MCF 10A (cell line): ENCODE data around the gene TNS2. TPM values are rescaled to one million over a fixed set of nuclear protein-coding genes. Genes with fewer than 3 reads are reported as not detected.

Experiments used
- BruUV-seq: library from RNA; stranded (reverse); fragments of 400-500 nt; replicated peaks from 2 replicates; lab custom pipeline; 2021; lab: Mats Ljungman, UMichigan
- CTCF ChIA-PET: fragments of 300-600 bp; sonication (Branson Sonifier 250); formaldehyde crosslinking; extraction: SDS; loops from one replicate; lab custom pipeline; 2021; ENCODE audit warnings: antibody characterized with exemption, inconsistent platforms; lab: Yijun Ruan, JAX
- POLR2A ChIA-PET: fragments of 300-600, 350-650 bp; sonication (Branson Sonifier 250); formaldehyde crosslinking; extraction: SDS; loops from one replicate; lab custom pipeline; 2020; ENCODE audit warnings: antibody characterized with exemption, inconsistent platforms; lab: Yijun Ruan, JAX
- DNase-seq: peaks from one replicate; pipeline ENCODE4 v3.0.0-alpha.2; 2018; ENCODE audit not compliant: unreplicated experiment
- H3K27ac Mint-ChIP-seq: one replicate; pipeline ENCODE4 v1.8.0; 2022; ENCODE audit warnings: mild to moderate bottlenecking, low read depth, mixed read lengths; ENCODE audit not compliant: unreplicated experiment
- H3K27me3 Mint-ChIP-seq: one replicate; pipeline ENCODE4 v1.8.0; 2022; ENCODE audit warnings: mixed read lengths; ENCODE audit not compliant: insufficient read depth, unreplicated experiment
- H3K36me3 Mint-ChIP-seq: one replicate; pipeline ENCODE4 v1.8.0; 2022; ENCODE audit warnings: mild to moderate bottlenecking, moderate library complexity, mixed read lengths; ENCODE audit not compliant: insufficient read depth, unreplicated experiment
- H3K4me1 Mint-ChIP-seq: one replicate; pipeline ENCODE4 v1.8.0; 2022; ENCODE audit warnings: mixed read lengths; ENCODE audit not compliant: insufficient read depth, unreplicated experiment
- H3K4me3 Mint-ChIP-seq: one replicate; pipeline ENCODE4 v1.8.0; 2022; ENCODE audit warnings: mild to moderate bottlenecking, moderate library complexity, mixed read lengths; ENCODE audit not compliant: unreplicated experiment
- H3K9me3 Mint-ChIP-seq: one replicate; pipeline ENCODE4 v1.8.0; 2022; ENCODE audit warnings: mixed read lengths; ENCODE audit not compliant: unreplicated experiment
- intact Hi-C: fragments of 100-400 bp; cut with micrococcal nuclease; formaldehyde crosslinking; loops from 2 replicates; pipeline ENCODE4 v1.14.1; 2022
- total RNA-seq: library from RNA; stranded (reverse); gene quantifications from 2 replicates; pipeline ENCODE4 v1.2.3, GENCODE V29; 2022
- TF ChIP-seq, protein P1 (sequence below): fragments of 200-600 bp; IDR thresholded peaks from one replicate; pipeline ENCODE4 v1.8.0; 2022; ENCODE audit warnings: antibody characterized with exemption, mild to moderate bottlenecking; ENCODE audit not compliant: unreplicated experiment

TNS2 gene
- total RNA-seq, 1 experiment from 2014 or later, result 22.3 TPM

DNA sequence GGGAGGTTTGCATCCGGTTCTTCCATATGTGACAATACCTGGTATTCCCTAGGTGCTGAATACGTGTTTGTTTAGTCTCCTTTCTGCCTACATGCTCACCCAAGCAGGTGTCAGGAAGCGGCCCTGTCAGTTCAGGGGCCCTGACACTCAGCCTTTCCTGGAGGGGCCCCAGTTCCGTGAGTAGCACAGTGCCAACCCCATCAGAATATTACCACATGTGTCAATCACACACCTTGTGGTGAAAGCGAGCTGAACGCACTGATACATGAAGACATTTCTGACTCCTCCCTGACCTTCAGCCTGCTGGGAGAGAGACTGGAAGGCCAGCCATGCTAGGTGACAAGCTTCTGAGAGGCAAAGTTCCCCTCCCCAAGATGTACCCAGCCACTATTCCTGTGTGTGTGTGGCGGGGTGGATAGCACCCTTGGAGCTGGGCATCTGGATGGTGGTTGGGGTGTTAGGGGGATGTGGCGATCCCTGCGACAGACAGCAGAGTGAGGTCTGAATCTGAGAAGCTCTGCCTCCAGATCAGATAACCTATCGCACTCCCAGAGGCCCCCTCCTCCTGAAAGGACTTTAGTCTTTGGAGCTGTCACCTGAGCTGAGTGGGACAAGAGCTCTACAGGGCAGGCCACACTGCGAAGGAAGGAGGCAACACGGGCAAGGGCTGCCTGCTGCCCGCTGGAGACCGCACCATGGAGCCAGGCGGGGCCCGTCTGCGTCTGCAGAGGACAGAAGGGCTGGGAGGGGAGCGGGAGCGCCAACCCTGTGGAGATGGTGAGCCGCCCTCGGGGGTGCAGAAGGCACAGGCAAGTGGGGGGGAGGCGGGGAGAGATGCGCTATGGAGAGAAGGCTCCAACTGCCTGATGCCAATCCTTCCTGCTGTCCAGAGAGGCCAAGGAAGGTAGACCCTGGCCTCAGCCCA lies 53.3 kb downstream of the TNS2 start, which contains the start of gene SOAT2:
Gene SOAT2, plus strand, starts transcription at position 604 of the 925 bp plus-strand sequence. Its CDS starts 92 bp downstream, at position 696.
- peaks cover 15% of the 10 kb centered on the region for H3K4me1 Mint-ChIP-seq
- no peak within 1 kb of the TSS for H3K27ac Mint-ChIP-seq
- CTCF ChIA-PET, result interaction anchor here (0.6 to 14.2 kb wide), 5 partner anchors 13 to 76 kb away, joined by 3 to 267 read pairs (median 4); no protein-coding TSS in a partner anchor
- no TSS peak for BruUV-seq
- no peak within 1 kb of the TSS for H3K4me3 Mint-ChIP-seq
- no peak for DNase-seq
- no peaks in the 10 kb centered on the region for H3K9me3 Mint-ChIP-seq
- POLR2A ChIA-PET, result interaction anchor here (0.6 to 2.0 kb wide), 6 partner anchors 24 to 163 kb away, joined by 3 to 7 read pairs (median 3); partner anchors contain the start of gene SPRYD3
- no peaks in the 10 kb centered on the region for H3K27me3 Mint-ChIP-seq
- TF ChIP-seq, protein P1, sequence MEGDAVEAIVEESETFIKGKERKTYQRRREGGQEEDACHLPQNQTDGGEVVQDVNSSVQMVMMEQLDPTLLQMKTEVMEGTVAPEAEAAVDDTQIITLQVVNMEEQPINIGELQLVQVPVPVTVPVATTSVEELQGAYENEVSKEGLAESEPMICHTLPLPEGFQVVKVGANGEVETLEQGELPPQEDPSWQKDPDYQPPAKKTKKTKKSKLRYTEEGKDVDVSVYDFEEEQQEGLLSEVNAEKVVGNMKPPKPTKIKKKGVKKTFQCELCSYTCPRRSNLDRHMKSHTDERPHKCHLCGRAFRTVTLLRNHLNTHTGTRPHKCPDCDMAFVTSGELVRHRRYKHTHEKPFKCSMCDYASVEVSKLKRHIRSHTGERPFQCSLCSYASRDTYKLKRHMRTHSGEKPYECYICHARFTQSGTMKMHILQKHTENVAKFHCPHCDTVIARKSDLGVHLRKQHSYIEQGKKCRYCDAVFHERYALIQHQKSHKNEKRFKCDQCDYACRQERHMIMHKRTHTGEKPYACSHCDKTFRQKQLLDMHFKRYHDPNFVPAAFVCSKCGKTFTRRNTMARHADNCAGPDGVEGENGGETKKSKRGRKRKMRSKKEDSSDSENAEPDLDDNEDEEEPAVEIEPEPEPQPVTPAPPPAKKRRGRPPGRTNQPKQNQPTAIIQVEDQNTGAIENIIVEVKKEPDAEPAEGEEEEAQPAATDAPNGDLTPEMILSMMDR, result no peak
- no peaks in the 10 kb centered on the region for H3K36me3 Mint-ChIP-seq
- intact Hi-C loops, result no loop called here

DNA sequence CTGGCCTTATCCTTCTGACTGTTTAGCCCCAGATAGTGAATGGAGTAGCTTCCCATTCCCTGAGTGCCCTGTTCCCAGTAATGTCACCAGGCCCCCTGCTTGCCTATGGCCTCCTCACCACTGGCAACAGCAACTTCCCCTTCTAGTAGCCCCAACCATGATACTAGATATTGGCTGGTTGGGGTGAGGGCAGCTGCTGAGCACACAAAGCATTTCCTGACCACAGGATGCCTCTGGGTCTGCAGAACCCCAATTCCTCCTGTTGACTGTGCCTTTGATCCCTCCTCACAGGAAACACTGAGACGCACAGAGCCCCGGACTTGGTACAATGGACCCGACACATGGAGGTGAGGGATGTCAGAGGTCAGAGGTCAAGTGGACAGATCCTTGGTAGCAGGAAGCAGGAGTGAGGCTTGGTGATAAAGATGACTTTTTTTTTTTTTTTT lies 54.0 kb downstream of the TNS2 start:
- BruUV-seq, result no TSS peak
- no peak overlapping the region for H3K4me3 Mint-ChIP-seq
- ChIA-PET POLR2A (interaction anchor here (0.7 kb wide), 1 partner anchor 164 kb away, joined by 3 read pairs; no protein-coding TSS in a partner anchor), CTCF (interaction anchor here (0.6 to 14.2 kb wide), 2 partner anchors 37 to 43 kb away, joined by 4 to 267 read pairs; no protein-coding TSS in a partner anchor)
- TF ChIP-seq, protein P1, result no peak
- H3K27me3 Mint-ChIP-seq, result no peaks in the 10 kb centered on the region
- intact Hi-C loops, result no loop called here
- H3K4me1 Mint-ChIP-seq, result peaks cover 8% of the 10 kb centered on the region
- no peak overlapping the region for H3K27ac Mint-ChIP-seq
- no peaks in the 10 kb centered on the region for H3K9me3 Mint-ChIP-seq
- no peaks in the 10 kb centered on the region for H3K36me3 Mint-ChIP-seq
- DNase-seq, result no peak

DNA sequence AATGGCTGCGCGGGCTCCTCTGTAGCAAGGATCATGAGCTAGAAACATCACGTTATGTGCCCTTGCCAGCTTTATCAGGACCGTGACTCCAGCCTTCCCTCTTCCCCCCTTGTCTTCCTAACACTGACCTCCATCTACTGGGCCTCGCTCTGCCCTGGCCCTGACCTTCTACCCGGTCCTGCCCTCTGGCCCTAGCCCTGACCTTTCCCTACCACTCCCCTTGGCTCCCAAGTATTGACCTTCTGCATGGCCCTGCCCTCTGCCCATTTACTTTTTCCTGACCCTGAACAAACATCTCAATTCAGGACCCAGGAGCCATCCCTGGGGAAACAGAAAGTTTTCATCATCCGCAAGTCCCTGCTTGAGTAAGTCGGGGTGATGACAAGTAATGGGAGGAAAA lies 55.4 kb downstream of the TNS2 start:
- no TSS peak for BruUV-seq
- no peaks in the 10 kb centered on the region for H3K27me3 Mint-ChIP-seq
- ChIA-PET POLR2A (no interaction called here), CTCF (interaction anchor here (1.9 kb wide), 1 partner anchor 39 kb away, joined by 6 read pairs; no protein-coding TSS in a partner anchor)
- H3K4me1 Mint-ChIP-seq, result no peaks in the 10 kb centered on the region
- H3K36me3 Mint-ChIP-seq, result no peaks in the 10 kb centered on the region
- TF ChIP-seq, protein P1, result no peak
- intact Hi-C loops, result no loop called here
- H3K9me3 Mint-ChIP-seq, result no peaks in the 10 kb centered on the region
- no peak overlapping the region for H3K27ac Mint-ChIP-seq
- H3K4me3 Mint-ChIP-seq, result no peak overlapping the region
- no peak for DNase-seq
